HCT116 (cell line): ENCODE measurements around the gene UBE2O. TPM values are rescaled to one million over a fixed set of nuclear protein-coding genes. Genes with fewer than 3 reads are reported as not detected.

Experiments
- ATAC-seq: fragments of 200-7000 bp; cut with Tn5 transposase; 2 replicates; pipeline ENCODE4 v1.9.1; 2020; ENCODE audit warnings: mild to moderate bottlenecking, moderate library complexity
- BruUV-seq: library from RNA; stranded (reverse); fragments of 400-500 nt; replicated peaks from 2 replicates; lab custom pipeline; 2021; lab: Mats Ljungman, UMichigan
- CTCF ChIA-PET: fragments of 300-600 bp; sonication (Branson Sonifier 250); formaldehyde crosslinking; loops from one replicate; lab custom pipeline; 2021; ENCODE audit warnings: antibody characterized with exemption; lab: Charles Lee
- POLR2A ChIA-PET: fragments of 300-600, 350-600 bp; sonication (Branson Sonifier 250); formaldehyde crosslinking; loops from one replicate; lab custom pipeline; 2021; ENCODE audit warnings: antibody characterized with exemption; lab: Charles Lee
- RAD21 ChIA-PET, 2 experiments: fragments of 300-600 bp; sonication (Branson Sonifier 250); formaldehyde crosslinking; loops; one replicate each; lab custom pipeline; 2023; ENCODE audit warnings: low total read pairs in 2 of 2; ENCODE audit not compliant: uncharacterized antibody in 2 of 2, unreplicated experiment in 2 of 2, low non-redundant PET in 1 of 2; lab: Charles Lee
- DNase-seq: peaks from one replicate; pipeline ENCODE4 v3.0.0-alpha.2; 2010; ENCODE audit warnings: low read depth, low spot score
- H2AFZ ChIP-seq: fragments of 200-600 bp; shearing (Covaris generic), sonication (generic); 2 replicates; pipeline ENCODE4 v1.6.1; 2017; ENCODE audit warnings: low read depth, mixed run types, mixed read lengths, antibody characterized with exemption, low read length; ENCODE audit not compliant: poor library complexity, severe bottlenecking
- H3K27ac ChIP-seq: 2 replicates; pipeline ENCODE4 v1.5.1; 2012; ENCODE audit warnings: low read depth, low read length
- H3K27me3 ChIP-seq: fragments of 200-600 bp; sonication (generic); 2 replicates; pipeline ENCODE4 v1.6.1; 2016; ENCODE audit warnings: mixed run types, low read length, mixed read lengths; ENCODE audit not compliant: insufficient read depth
- H3K36me3 ChIP-seq, 2 experiments: fragments of 200-500 bp in 1 of 2; fragments of 200-600 bp in 1 of 2; sonication (Bioruptor generic) in 1 of 2; sonication (generic) in 1 of 2; 2 replicates each; pipeline versions ENCODE4 v1.5.1 to v1.6.1; 2014 to 2016; ENCODE audit warnings: low read length in 2 of 2, inconsistent platforms in 1 of 2, mixed read lengths in 1 of 2, mixed run types in 1 of 2; ENCODE audit not compliant: insufficient read depth in 2 of 2, control insufficient read depth in 1 of 2
- H3K4me1 ChIP-seq, 2 experiments: fragments of 200-600 bp in 1 of 2; sonication (generic) in 1 of 2; 2 replicates each; pipeline versions ENCODE4 v1.5.1 to v1.6.1; 2012 to 2017; ENCODE audit warnings: low read length in 2 of 2, inconsistent platforms in 1 of 2, mild to moderate bottlenecking in 1 of 2, mixed read lengths in 1 of 2, mixed run types in 1 of 2, moderate library complexity in 1 of 2; ENCODE audit not compliant: insufficient read depth in 2 of 2, control insufficient read depth in 1 of 2
- H3K4me2 ChIP-seq: fragments of 200-600 bp; sonication (generic); 2 replicates; pipeline ENCODE4 v1.6.1; 2017; ENCODE audit warnings: mixed run types, low read length, mixed read lengths
- H3K4me3 ChIP-seq, 2 experiments: fragments of 200-600 bp in 1 of 2; sonication (generic) in 1 of 2; replicated peaks in 1 of 2; 2 replicates each; pipeline ENCODE4 v1.5.1; 2011 to 2016; ENCODE audit warnings: low read length in 2 of 2, control low read depth in 1 of 2, low read depth in 1 of 2, mild to moderate bottlenecking in 1 of 2, mixed read lengths in 1 of 2, mixed run types in 1 of 2
- H3K79me2 ChIP-seq: fragments of 200-600 bp; sonication (generic); 2 replicates; pipeline ENCODE4 v1.6.1; 2017; ENCODE audit warnings: mild to moderate bottlenecking, mixed run types, low read length, moderate library complexity, mixed read lengths; ENCODE audit not compliant: insufficient read depth
- H3K9ac ChIP-seq: fragments of 200-600 bp; sonication (generic); 2 replicates; pipeline ENCODE4 v1.6.1; 2016; ENCODE audit warnings: low read length, mixed read lengths
- H3K9me2 ChIP-seq: fragments of 200-600 bp; sonication (generic), shearing (Covaris generic); 2 replicates; pipeline ENCODE4 v1.6.1; 2017; ENCODE audit warnings: mixed run types, mild to moderate bottlenecking, moderate library complexity; ENCODE audit not compliant: insufficient read depth
- H3K9me3 ChIP-seq, 2 experiments: fragments of 200-500 bp in 1 of 2; fragments of 200-600 bp in 1 of 2; sonication (Bioruptor generic) in 1 of 2; sonication (generic) in 1 of 2; 2 replicates each; pipeline ENCODE4 v1.6.1; 2014 to 2017; ENCODE audit warnings: low read length in 2 of 2, mixed read lengths in 2 of 2, inconsistent platforms in 1 of 2, low read depth in 1 of 2, mild to moderate bottlenecking in 1 of 2, mixed run types in 1 of 2, moderate library complexity in 1 of 2; ENCODE audit not compliant: control insufficient read depth in 1 of 2, insufficient read depth in 1 of 2
- H4K20me1 ChIP-seq: fragments of 200-600 bp; sonication (generic), shearing (Covaris generic); 2 replicates; pipeline ENCODE4 v1.6.1; 2017; ENCODE audit warnings: mixed run types, mild to moderate bottlenecking, moderate library complexity; ENCODE audit not compliant: insufficient read depth
- CBX3 ChIP-seq: IDR thresholded peaks from 2 replicates; pipeline ENCODE4 v1.6.1; 2012; ENCODE audit warnings: low read depth
- CEBPB ChIP-seq: IDR thresholded peaks from 2 replicates; pipeline ENCODE4 v1.6.1; 2012; ENCODE audit warnings: low read depth
- EGR1 ChIP-seq: IDR thresholded peaks from 2 replicates; pipeline ENCODE4 v1.6.1; 2012; ENCODE audit warnings: low read depth
- FOSL1 ChIP-seq: IDR thresholded peaks from 2 replicates; pipeline ENCODE4 v1.6.1; 2012; ENCODE audit warnings: low read depth
- JUND ChIP-seq: IDR thresholded peaks from 2 replicates; pipeline ENCODE4 v1.6.1; 2012
- POLR2A ChIP-seq: IDR thresholded peaks from 2 replicates; pipeline ENCODE4 v1.7.0; 2011; ENCODE audit warnings: borderline replicate concordance; ENCODE audit not compliant: insufficient read depth, insufficient read length; ENCODE audit errors: extremely low read depth
- POLR2AphosphoS5 ChIP-seq: IDR thresholded peaks from 2 replicates; pipeline ENCODE4 v1.6.1; 2011; ENCODE audit warnings: mild to moderate bottlenecking, low read depth, low read length, moderate library complexity
- SIN3A ChIP-seq: IDR thresholded peaks from 2 replicates; pipeline ENCODE4 v1.6.1; 2012; ENCODE audit warnings: low read depth
- SP1 ChIP-seq: IDR thresholded peaks from 2 replicates; pipeline ENCODE4 v1.6.1; 2012; ENCODE audit warnings: low read depth
- SRF ChIP-seq: IDR thresholded peaks from 2 replicates; pipeline ENCODE4 v1.6.1; 2012; ENCODE audit warnings: low read depth
- YY1 ChIP-seq: IDR thresholded peaks from 2 replicates; pipeline ENCODE4 v1.6.1; 2011; ENCODE audit warnings: low read length, low read depth, moderate library complexity, mild to moderate bottlenecking; ENCODE audit not compliant: insufficient replicate concordance; ENCODE audit errors: extremely low read depth
- ZFX ChIP-seq: fragments of 450-650 bp; IDR thresholded peaks from 2 replicates; pipeline ENCODE4 v1.6.1; 2017
- ZNF274 ChIP-seq: fragments of 200-500 bp; sonication (Bioruptor generic); IDR thresholded peaks from 2 replicates; pipeline ENCODE4 v1.6.1; 2014; ENCODE audit warnings: mild to moderate bottlenecking, low read depth, low read length, inconsistent platforms
- intact Hi-C: fragments of 100-400 bp; cut with micrococcal nuclease; formaldehyde crosslinking; loops from 2 replicates; pipeline ENCODE4 v1.10.0; 2022
- total RNA-seq: library from RNA; stranded (reverse); gene quantifications from one replicate; pipeline ENCODE4 v1.2.1, GENCODE V29; 2021; ENCODE audit not compliant: unreplicated experiment
- TF ChIP-seq, protein P1 (sequence below): IDR thresholded peaks from 2 replicates; pipeline ENCODE4 v1.6.1; 2011; ENCODE audit warnings: mild to moderate bottlenecking, low read length, moderate library complexity; ENCODE audit not compliant: insufficient replicate concordance; ENCODE audit errors: extremely low read depth
- TF ChIP-seq, protein P2 (sequence below): IDR thresholded peaks from 2 replicates; pipeline ENCODE4 v1.6.1; 2012
- TF ChIP-seq, protein P3 (sequence below): IDR thresholded peaks from 2 replicates; pipeline ENCODE4 v1.6.1; 2012

Gene UBE2O
- total RNA-seq, 1 experiment from 2014 or later, result 59.1 TPM

DNA sequence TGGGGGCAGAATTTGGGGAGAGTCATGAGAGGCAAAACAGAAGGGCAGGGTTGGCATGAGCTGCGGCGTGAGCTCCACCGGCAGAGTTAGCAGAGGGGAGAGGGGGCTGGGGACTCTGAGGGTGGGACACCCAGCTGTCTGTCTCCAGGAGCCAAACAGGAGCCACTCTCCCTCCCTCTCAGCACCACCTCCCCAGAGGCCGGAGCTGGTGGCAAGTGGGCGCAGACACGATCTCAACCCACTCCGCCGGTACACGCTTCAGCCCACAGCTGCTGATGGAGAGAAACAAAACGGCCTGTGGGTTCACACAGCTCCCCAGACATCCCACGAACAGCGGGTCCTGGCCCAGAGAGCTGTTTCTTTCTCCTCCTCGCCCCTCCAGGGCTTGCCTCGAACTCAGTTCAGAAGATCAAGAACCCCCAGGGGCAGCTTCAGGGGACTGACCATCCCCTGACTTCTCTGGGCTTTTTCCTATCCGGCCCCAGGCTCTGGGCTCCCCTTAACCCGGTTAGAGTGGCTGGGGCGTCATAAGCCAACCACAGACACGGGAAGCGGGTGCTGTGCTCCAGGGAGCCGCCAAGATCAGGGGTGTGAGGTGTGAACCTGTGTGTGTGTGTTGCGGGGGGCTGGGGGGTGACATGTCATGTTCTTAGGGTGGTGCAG is 40.7 kb upstream of the UBE2O start:
- H3K27ac ChIP-seq, result no peak overlapping the region
- BruUV-seq, result no TSS peak

More for the DNA sequence above, 40.7 kb upstream of the UBE2O start:
- ChIA-PET POLR2A (no interaction called here), RAD21 (no interaction called here), CTCF (interaction anchor here (1.0 kb wide), 1 partner anchor 123 kb away, joined by 3 read pairs; no protein-coding TSS in a partner anchor)
- H3K79me2 ChIP-seq, result peaks cover 32% of the 10 kb centered on the region
- H3K4me2 ChIP-seq, result peak overlapping the region; percentile 31; the same call in 1 of the 2 replicates
- no peaks in the 10 kb centered on the region for H4K20me1 ChIP-seq
- no peak for ATAC-seq
- no peak for DNase-seq
- no peak overlapping the region for H2AFZ ChIP-seq
- intact Hi-C loops, result no loop called here
- H3K36me3 ChIP-seq, result no peaks in the 10 kb centered on the region; a peak in 1 of 4 replicates
- no peaks in the 10 kb centered on the region for H3K27me3 ChIP-seq
- no peaks in the 10 kb centered on the region for H3K9me2 ChIP-seq
- TF ChIP-seq, protein P1, sequence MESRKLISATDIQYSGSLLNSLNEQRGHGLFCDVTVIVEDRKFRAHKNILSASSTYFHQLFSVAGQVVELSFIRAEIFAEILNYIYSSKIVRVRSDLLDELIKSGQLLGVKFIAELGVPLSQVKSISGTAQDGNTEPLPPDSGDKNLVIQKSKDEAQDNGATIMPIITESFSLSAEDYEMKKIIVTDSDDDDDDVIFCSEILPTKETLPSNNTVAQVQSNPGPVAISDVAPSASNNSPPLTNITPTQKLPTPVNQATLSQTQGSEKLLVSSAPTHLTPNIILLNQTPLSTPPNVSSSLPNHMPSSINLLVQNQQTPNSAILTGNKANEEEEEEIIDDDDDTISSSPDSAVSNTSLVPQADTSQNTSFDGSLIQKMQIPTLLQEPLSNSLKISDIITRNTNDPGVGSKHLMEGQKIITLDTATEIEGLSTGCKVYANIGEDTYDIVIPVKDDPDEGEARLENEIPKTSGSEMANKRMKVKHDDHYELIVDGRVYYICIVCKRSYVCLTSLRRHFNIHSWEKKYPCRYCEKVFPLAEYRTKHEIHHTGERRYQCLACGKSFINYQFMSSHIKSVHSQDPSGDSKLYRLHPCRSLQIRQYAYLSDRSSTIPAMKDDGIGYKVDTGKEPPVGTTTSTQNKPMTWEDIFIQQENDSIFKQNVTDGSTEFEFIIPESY, result no peak
- TF ChIP-seq CBX3 (no peak), SP1 (no peak), SIN3A (no peak), ZFX (no peak), YY1 (no peak), CEBPB (no peak), POLR2AphosphoS5 (no peak; the same call in 1 of the 2 replicates), EGR1 (no peak), SRF (no peak), FOSL1 (no peak), POLR2A (no peak), JUND (no peak), ZNF274 (no peak)
- TF ChIP-seq, protein P2, sequence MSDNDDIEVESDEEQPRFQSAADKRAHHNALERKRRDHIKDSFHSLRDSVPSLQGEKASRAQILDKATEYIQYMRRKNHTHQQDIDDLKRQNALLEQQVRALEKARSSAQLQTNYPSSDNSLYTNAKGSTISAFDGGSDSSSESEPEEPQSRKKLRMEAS, result no peak
- TF ChIP-seq, protein P3, sequence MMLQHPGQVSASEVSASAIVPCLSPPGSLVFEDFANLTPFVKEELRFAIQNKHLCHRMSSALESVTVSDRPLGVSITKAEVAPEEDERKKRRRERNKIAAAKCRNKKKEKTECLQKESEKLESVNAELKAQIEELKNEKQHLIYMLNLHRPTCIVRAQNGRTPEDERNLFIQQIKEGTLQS, result no peak
- no peak overlapping the region for H3K9ac ChIP-seq
- H3K9me3 ChIP-seq, result no peaks in the 10 kb centered on the region
- H3K4me3 ChIP-seq, result no peak overlapping the region
- peaks cover 10 to 46% of the 10 kb centered on the region in 2 experiments for H3K4me1 ChIP-seq
